ENCODE data around the gene TRMU. TPM values are rescaled to one million over a fixed set of nuclear protein-coding genes. Genes with fewer than 3 reads are reported as not detected.

Gene TRMU, protein sequence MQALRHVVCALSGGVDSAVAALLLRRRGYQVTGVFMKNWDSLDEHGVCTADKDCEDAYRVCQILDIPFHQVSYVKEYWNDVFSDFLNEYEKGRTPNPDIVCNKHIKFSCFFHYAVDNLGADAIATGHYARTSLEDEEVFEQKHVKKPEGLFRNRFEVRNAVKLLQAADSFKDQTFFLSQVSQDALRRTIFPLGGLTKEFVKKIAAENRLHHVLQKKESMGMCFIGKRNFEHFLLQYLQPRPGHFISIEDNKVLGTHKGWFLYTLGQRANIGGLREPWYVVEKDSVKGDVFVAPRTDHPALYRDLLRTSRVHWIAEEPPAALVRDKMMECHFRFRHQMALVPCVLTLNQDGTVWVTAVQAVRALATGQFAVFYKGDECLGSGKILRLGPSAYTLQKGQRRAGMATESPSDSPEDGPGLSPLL
- 60.8 TPM for total RNA-seq (ENCODE audit: unreplicated experiment)
- long read RNA-seq, partial matches to known transcripts: 1 of 27 reads
- long read RNA-seq, other reads (novel, unspliced or antisense): 9 of 27 reads

DNA sequence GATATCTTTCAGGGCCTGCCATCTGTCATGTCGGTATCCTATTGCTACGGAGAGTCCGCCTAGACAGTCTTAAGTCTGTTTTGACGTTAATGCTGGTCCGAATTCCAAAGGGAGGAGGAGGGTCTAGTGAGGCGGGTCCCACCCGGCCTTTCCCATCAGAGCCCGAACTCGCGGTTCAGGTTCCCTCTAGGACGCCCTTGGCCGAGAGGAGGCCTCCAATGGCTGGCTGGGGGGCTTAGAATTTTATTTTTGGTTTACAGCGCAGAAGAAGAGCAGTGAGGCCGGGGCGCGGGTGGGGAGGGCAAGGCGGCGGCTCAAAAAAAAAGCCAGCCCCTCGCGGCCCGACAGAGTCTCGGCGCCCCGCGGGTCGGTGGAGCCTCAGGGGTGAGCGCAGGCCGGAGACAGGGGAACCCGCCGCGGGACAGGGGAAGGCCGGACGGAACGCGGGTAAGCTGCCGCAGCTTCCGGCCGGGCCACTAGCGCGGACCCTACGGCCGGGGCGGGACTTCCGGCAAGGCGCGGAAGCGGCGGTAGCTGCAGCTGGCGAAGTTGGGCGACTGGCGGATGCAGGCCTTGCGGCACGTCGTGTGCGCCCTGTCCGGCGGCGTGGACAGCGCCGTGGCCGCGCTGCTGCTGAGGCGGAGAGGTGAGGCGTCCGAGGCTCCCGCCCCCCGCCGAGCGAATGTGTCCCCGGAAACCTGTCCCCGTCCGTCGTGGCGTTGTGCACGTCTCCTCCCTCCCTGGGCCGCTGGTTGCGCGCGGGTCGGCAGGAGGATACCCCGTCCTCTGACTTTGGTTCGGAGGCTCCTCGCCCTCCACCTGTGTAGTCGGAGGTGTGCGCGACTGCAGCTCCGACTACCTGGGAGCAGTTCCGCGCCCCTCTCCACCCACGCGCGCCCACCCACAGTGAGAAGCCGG is at the start of gene TRMU:
TSS of gene TRMU (plus strand) at position 514 of the 918 bp plus-strand sequence. CDS start at position 565, 51 bp downstream.
- peak within 1 kb of the TSS; percentile 98 for H3K4me3 Mint-ChIP-seq (ENCODE audit: unreplicated experiment)
- no peaks in the 10 kb centered on the region for H3K36me3 Mint-ChIP-seq (ENCODE audit: unreplicated experiment)
- peaks cover 17% of the 10 kb centered on the region for H3K4me1 Mint-ChIP-seq (ENCODE audit: low read depth, unreplicated experiment)
- DNase-seq: peak; percentile 88
- peak within 1 kb of the TSS; percentile 96 for H3K27ac Mint-ChIP-seq (ENCODE audit: unreplicated experiment)
- H3K27me3 Mint-ChIP-seq (ENCODE audit: unreplicated experiment): peaks cover 13% of the 10 kb centered on the region
- peaks cover 6% of the 10 kb centered on the region for H3K9me3 Mint-ChIP-seq (ENCODE audit: unreplicated experiment)
- TF ChIP-seq, protein P1, sequence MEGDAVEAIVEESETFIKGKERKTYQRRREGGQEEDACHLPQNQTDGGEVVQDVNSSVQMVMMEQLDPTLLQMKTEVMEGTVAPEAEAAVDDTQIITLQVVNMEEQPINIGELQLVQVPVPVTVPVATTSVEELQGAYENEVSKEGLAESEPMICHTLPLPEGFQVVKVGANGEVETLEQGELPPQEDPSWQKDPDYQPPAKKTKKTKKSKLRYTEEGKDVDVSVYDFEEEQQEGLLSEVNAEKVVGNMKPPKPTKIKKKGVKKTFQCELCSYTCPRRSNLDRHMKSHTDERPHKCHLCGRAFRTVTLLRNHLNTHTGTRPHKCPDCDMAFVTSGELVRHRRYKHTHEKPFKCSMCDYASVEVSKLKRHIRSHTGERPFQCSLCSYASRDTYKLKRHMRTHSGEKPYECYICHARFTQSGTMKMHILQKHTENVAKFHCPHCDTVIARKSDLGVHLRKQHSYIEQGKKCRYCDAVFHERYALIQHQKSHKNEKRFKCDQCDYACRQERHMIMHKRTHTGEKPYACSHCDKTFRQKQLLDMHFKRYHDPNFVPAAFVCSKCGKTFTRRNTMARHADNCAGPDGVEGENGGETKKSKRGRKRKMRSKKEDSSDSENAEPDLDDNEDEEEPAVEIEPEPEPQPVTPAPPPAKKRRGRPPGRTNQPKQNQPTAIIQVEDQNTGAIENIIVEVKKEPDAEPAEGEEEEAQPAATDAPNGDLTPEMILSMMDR (IDR thresholded peaks at IDR 0.05; ENCODE audit: partially characterized antibody, unreplicated experiment): no peak

DNA sequence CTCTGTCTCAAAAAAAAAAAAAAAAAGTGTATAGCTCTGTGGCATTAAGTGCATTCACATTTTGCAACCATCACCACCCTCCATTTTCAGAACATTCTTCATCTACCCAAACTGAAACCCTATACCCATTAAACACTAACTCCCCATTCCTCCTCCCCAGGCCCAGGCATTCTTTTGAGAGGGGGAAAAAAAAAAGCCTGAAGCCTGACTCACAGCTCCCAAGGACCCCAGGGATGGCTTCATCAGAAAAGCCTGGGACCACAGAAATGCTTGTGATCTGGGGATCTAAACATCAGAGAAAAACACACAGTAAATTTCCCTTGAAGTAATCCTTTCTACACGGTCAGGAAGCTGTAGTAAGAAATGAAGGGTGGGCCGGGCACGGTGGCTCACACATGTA is 49.5 kb upstream of the TRMU start:
- Mint-ChIP-seq H3K27me3 (ENCODE audit: unreplicated experiment) (no peaks in the 10 kb centered on the region), H3K9me3 (ENCODE audit: unreplicated experiment) (peaks cover 5% of the 10 kb centered on the region), H3K4me3 (ENCODE audit: unreplicated experiment) (no peak overlapping the region), H3K27ac (ENCODE audit: unreplicated experiment) (no peak overlapping the region), H3K36me3 (ENCODE audit: unreplicated experiment) (peaks cover 3% of the 10 kb centered on the region), H3K4me1 (ENCODE audit: low read depth, unreplicated experiment) (no peaks in the 10 kb centered on the region)
- DNase-seq: no peak
- TF ChIP-seq, protein P1 (IDR thresholded peaks at IDR 0.05; ENCODE audit: partially characterized antibody, unreplicated experiment): no peak

DNA sequence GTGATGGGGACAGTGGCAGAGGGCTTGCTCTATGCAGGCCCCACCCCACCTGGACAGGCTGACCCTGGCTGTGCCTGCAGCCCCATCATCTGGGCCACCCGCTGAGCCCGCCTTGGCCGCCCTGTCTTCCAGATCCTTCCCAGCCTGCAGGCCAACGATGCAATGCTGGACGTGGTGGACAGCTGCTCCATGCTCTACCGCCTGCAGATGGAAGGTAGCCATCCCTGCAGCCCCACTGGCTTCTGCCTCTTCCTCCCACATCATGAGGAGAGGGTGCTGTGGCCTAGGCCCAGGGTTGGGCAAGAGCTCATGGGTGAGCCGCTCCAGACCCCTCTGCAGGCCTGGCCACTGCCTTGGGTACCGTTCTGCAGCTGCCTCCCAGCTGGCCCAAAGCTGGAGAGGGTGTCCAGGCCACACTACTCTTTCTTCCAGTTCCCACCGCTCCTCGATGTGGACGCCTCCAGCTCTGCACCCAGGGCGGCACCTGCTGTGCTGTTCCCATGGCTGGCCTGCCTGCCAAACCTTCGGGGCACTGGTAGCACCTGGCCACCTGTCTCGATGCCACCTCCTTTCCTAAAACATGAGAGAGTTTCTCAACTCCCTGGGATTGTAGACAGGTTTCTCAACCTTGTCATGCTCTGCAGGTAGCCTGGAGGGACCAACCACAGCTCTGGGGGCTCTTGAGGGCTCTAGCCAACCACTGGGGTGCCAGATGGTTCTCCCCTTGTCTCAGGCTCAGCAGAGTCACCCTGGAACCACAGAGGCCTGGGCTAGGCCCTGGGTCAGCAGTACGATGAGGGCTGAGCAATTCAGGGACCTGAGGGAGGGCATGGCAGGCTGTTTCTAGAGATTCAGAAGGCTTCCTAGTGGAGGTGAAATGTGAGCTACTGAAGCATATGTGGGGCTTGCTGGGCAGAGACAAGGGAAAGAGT is 48.3 kb upstream of the TRMU start:
- TF ChIP-seq, protein P1 (IDR thresholded peaks at IDR 0.05; ENCODE audit: partially characterized antibody, unreplicated experiment): no peak
- Mint-ChIP-seq H3K27ac (ENCODE audit: unreplicated experiment) (no peak overlapping the region), H3K27me3 (ENCODE audit: unreplicated experiment) (no peaks in the 10 kb centered on the region), H3K36me3 (ENCODE audit: unreplicated experiment) (peaks cover 3% of the 10 kb centered on the region), H3K4me1 (ENCODE audit: low read depth, unreplicated experiment) (no peaks in the 10 kb centered on the region), H3K4me3 (ENCODE audit: unreplicated experiment) (no peak overlapping the region), H3K9me3 (ENCODE audit: unreplicated experiment) (peaks cover 1% of the 10 kb centered on the region)
- DNase-seq: no peak

DNA sequence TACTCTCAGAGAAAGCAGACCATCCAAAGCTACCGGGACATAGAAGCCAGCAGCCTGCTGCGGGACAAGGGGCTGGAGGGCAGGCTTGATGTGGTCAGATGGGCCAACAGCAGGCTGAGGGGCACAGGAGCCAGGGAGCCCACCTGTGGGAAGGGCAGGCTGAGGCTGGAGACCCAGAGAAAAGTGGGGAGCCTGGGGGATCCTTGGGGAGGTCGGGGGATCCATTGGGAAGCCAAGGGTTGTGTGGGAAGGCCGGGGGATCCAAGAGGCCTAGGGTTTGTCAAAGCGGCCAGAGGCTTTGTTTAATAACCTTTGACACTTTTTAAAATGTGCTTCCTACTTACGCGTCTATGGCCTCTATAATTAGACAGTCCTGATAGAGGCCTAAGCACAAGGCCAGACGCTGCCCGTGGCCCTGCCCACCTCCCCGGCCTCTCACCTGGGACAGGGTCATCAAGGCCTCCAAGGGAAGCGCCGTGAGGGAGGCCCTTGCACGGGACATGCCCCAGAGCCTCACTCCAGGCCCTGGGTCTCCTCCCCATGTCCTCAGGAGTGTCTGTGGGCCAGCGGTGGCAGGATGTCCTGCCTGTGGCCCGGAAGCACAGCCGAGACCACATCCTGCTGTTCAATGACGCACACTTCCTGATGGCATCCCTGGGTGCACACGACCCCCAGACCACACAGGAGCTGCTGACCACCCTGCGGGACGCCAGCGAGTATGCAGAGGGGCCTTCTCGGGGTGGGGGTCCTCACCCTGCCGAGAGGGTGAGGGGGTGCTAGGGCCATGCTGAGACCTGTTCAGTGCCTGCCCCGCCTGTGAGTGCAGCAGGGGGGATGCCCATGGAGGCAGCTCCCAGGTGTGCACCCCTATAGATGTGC is 47.4 kb upstream of the TRMU start:
- Mint-ChIP-seq H3K4me3 (ENCODE audit: unreplicated experiment) (no peak overlapping the region), H3K4me1 (ENCODE audit: low read depth, unreplicated experiment) (peaks cover 3% of the 10 kb centered on the region), H3K9me3 (ENCODE audit: unreplicated experiment) (peaks cover 1% of the 10 kb centered on the region), H3K27me3 (ENCODE audit: unreplicated experiment) (no peaks in the 10 kb centered on the region), H3K27ac (ENCODE audit: unreplicated experiment) (no peak overlapping the region), H3K36me3 (ENCODE audit: unreplicated experiment) (peaks cover 3% of the 10 kb centered on the region)
- TF ChIP-seq, protein P1 (IDR thresholded peaks at IDR 0.05; ENCODE audit: partially characterized antibody, unreplicated experiment): no peak
- DNase-seq: no peak

Data from glutamatergic neuron (in vitro differentiated cells).